Neural progenitor cell (in vitro differentiated cells): ENCODE results near the gene ADORA1. TPM values are rescaled to one million over a fixed set of nuclear protein-coding genes. Genes with fewer than 3 reads are reported as not detected.
A peak's percentile ranks its signal among the peaks of the same experiment; 100 is the strongest.

Source experiments
- DNase-seq: peaks from one replicate; pipeline ENCODE4 v3.0.0-alpha.2; 2016; ENCODE audit warnings: low spot score
- H2AFZ ChIP-seq: fragments of 200-600 bp; sonication (generic); replicated peaks from 2 replicates; pipeline ENCODE4 v1.6.1; 2016; ENCODE audit warnings: antibody characterized with exemption
- H3F3A ChIP-seq: fragments of 200-600 bp; sonication (generic); 2 replicates; pipeline ENCODE4 v1.6.1; 2016; ENCODE audit warnings: antibody characterized with exemption, low read depth
- H3K27ac ChIP-seq: fragments of 200-600 bp; sonication (generic); 2 replicates; pipeline ENCODE4 v1.5.1; 2016; ENCODE audit warnings: mild to moderate bottlenecking
- H3K27me3 ChIP-seq: fragments of 200-600 bp; sonication (generic); 2 replicates; pipeline ENCODE4 v1.6.1; 2016; ENCODE audit warnings: mild to moderate bottlenecking, moderate library complexity
- H3K36me3 ChIP-seq: fragments of 200-600 bp; sonication (generic); 2 replicates; pipeline ENCODE4 v1.5.1; 2016
- H3K4me1 ChIP-seq: fragments of 200-600 bp; sonication (generic); 2 replicates; pipeline ENCODE4 v1.6.1; 2016; ENCODE audit warnings: mixed run types
- H3K4me2 ChIP-seq: fragments of 200-600 bp; sonication (generic); 2 replicates; pipeline ENCODE4 v1.6.1; 2016
- H3K4me3 ChIP-seq: fragments of 200-600 bp; sonication (generic); 2 replicates; pipeline ENCODE4 v1.5.1; 2016
- H3K79me2 ChIP-seq: fragments of 200-600 bp; sonication (generic); 2 replicates; pipeline ENCODE4 v1.6.1; 2016; ENCODE audit warnings: low read depth
- H3K9ac ChIP-seq: fragments of 200-600 bp; sonication (generic); 2 replicates; pipeline ENCODE4 v1.6.1; 2016
- H3K9me3 ChIP-seq: fragments of 200-600 bp; sonication (generic); 2 replicates; pipeline ENCODE4 v1.5.1; 2016; ENCODE audit warnings: low read depth
- H4K20me1 ChIP-seq: fragments of 200-600 bp; sonication (generic); 2 replicates; pipeline ENCODE4 v1.6.1; 2016; ENCODE audit warnings: low read depth
- H3K27ac Mint-ChIP-seq: 3 replicates; pipeline ENCODE4 v1.8.0; 2021; ENCODE audit warnings: mixed read lengths
- H3K27me3 Mint-ChIP-seq: 2 replicates; pipeline ENCODE4 v1.8.0; 2022; ENCODE audit warnings: low read depth, mild to moderate bottlenecking, inconsistent platforms, moderate library complexity, mixed read lengths; ENCODE audit not compliant: insufficient read depth
- H3K36me3 Mint-ChIP-seq: 3 replicates; pipeline ENCODE4 v1.8.0; 2021; ENCODE audit warnings: mixed read lengths
- H3K4me1 Mint-ChIP-seq: 3 replicates; pipeline ENCODE4 v1.8.0; 2021; ENCODE audit warnings: mixed read lengths
- H3K4me3 Mint-ChIP-seq: 3 replicates; pipeline ENCODE4 v1.8.0; 2021; ENCODE audit warnings: mild to moderate bottlenecking, moderate library complexity, mixed read lengths
- H3K9me3 Mint-ChIP-seq: 3 replicates; pipeline ENCODE4 v1.8.0; 2020; ENCODE audit warnings: mixed read lengths
- EZH2 ChIP-seq: fragments of 200-600 bp; sonication (generic); IDR thresholded peaks from 2 replicates; pipeline ENCODE4 v1.6.1; 2017; ENCODE audit warnings: antibody characterized with exemption, mild to moderate bottlenecking, moderate library complexity
- EZH2phosphoT487 ChIP-seq: fragments of 200-600 bp; sonication (generic); IDR thresholded peaks from 2 replicates; pipeline ENCODE4 v1.6.1; 2017; ENCODE audit warnings: antibody characterized with exemption
- total RNA-seq: library from RNA; depleted of rRNA; stranded (reverse); fragments of >200 nt; gene quantifications from 2 replicates; pipeline ENCODE4 v1.2.3, GENCODE V29; 2015; ENCODE audit warnings: low replicate concordance
- TF ChIP-seq, protein P1 (sequence below): fragments of 200-600 bp; sonication (generic); IDR thresholded peaks from 2 replicates; pipeline ENCODE4 v1.5.1; 2017; ENCODE audit warnings: antibody characterized with exemption, mild to moderate bottlenecking

The ADORA1 gene
- total RNA-seq, 1 donor from 2014 or later, result 1.1 TPM

DNA sequence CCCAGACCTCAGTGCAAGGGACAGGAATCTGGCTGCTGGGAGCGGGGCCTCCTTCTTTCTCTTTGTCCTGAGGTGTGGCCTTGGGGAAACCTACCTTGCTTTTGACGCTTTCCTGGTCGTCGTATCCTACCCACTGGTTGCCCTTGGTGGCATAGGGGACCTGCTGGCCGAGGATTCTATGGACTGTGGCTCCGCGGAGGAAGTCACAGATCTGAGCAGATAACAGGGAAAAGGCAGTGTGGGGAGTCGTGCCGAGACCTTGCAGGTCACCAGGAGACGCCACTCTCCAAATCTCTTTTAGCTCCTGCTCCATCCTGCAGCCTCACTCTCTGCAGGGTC lies 52.1 kb downstream of the ADORA1 start:
- no peak overlapping the region for H3K4me2 ChIP-seq
- peak; percentile 18 for DNase-seq
- no peaks in the 10 kb centered on the region for H3K36me3 Mint-ChIP-seq
- H4K20me1 ChIP-seq, result no peaks in the 10 kb centered on the region
- H3K27me3 ChIP-seq, result no peaks in the 10 kb centered on the region
- H3K79me2 ChIP-seq, result no peaks in the 10 kb centered on the region
- H3K36me3 ChIP-seq, result no peaks in the 10 kb centered on the region
- H3K4me3 Mint-ChIP-seq, result no peak overlapping the region
- TF ChIP-seq EZH2 (no peak), EZH2phosphoT487 (no peak)
- TF ChIP-seq, protein P1, sequence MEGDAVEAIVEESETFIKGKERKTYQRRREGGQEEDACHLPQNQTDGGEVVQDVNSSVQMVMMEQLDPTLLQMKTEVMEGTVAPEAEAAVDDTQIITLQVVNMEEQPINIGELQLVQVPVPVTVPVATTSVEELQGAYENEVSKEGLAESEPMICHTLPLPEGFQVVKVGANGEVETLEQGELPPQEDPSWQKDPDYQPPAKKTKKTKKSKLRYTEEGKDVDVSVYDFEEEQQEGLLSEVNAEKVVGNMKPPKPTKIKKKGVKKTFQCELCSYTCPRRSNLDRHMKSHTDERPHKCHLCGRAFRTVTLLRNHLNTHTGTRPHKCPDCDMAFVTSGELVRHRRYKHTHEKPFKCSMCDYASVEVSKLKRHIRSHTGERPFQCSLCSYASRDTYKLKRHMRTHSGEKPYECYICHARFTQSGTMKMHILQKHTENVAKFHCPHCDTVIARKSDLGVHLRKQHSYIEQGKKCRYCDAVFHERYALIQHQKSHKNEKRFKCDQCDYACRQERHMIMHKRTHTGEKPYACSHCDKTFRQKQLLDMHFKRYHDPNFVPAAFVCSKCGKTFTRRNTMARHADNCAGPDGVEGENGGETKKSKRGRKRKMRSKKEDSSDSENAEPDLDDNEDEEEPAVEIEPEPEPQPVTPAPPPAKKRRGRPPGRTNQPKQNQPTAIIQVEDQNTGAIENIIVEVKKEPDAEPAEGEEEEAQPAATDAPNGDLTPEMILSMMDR, result no peak
- no peak overlapping the region for H3K9ac ChIP-seq
- peak overlapping the region; percentile 70 for H3K27ac Mint-ChIP-seq
- H3K4me3 ChIP-seq, result no peak overlapping the region
- peaks cover 55% of the 10 kb centered on the region for H3K4me1 Mint-ChIP-seq
- no peak overlapping the region for H2AFZ ChIP-seq
- no peak overlapping the region for H3K27ac ChIP-seq
- H3K27me3 Mint-ChIP-seq, result peaks cover 12% of the 10 kb centered on the region
- no peaks in the 10 kb centered on the region for H3K9me3 Mint-ChIP-seq
- H3K9me3 ChIP-seq, result no peaks in the 10 kb centered on the region
- H3K4me1 ChIP-seq, result peaks cover 47% of the 10 kb centered on the region
- peaks cover 34% of the 10 kb centered on the region for H3F3A ChIP-seq

DNA sequence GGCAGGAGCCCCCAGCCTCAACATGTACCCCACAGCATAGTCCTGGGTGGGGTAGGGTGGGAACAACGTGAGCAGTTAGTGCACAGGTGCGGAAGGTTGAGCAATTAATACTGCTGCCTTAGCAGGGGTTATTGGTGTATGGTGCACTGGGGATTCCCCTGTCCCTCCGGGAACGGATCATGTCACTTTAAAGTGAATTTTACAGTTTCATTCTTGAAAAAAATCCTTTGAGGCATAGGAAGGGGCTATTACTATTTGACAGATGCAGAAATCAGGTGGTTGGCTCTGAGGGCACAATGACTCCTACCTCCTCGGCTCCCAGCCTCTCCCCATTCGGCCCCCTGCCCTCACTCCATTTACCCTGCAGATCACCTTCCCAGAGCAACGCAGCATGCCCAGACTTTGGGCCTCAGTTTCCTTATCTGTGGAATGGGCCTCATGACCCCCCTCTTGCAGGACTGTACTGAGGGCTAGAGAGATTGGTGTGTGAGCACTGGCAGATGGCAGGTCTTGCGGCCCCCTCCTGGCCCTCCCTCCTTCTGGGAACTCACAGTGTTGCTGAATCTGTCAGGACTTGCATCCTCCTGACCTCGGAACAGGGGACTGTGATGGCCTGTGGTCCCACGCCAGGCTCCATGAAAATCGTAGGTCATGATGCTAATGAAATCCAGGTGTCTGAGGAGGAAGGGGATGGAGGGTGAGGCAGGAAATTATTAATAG lies 53.2 kb downstream of the ADORA1 start:
- no peak overlapping the region for H3K9ac ChIP-seq
- H3K4me1 ChIP-seq, result peaks cover 54% of the 10 kb centered on the region
- H3K4me2 ChIP-seq, result no peak overlapping the region
- peak overlapping the region; percentile 76 for H3K27ac Mint-ChIP-seq
- H4K20me1 ChIP-seq, result no peaks in the 10 kb centered on the region
- no peak overlapping the region for H2AFZ ChIP-seq
- no peaks in the 10 kb centered on the region for H3K9me3 Mint-ChIP-seq
- no peaks in the 10 kb centered on the region for H3K9me3 ChIP-seq
- H3K4me1 Mint-ChIP-seq, result peaks cover 61% of the 10 kb centered on the region
- H3K27ac ChIP-seq, result no peak overlapping the region
- H3K4me3 Mint-ChIP-seq, result no peak overlapping the region
- no peaks in the 10 kb centered on the region for H3K79me2 ChIP-seq
- peaks cover 34% of the 10 kb centered on the region for H3F3A ChIP-seq
- no peak overlapping the region for H3K4me3 ChIP-seq
- peaks cover 16% of the 10 kb centered on the region for H3K27me3 Mint-ChIP-seq
- no peaks in the 10 kb centered on the region for H3K36me3 ChIP-seq
- no peaks in the 10 kb centered on the region for H3K27me3 ChIP-seq
- no peaks in the 10 kb centered on the region for H3K36me3 Mint-ChIP-seq
- no peak for DNase-seq
- TF ChIP-seq EZH2phosphoT487 (no peak), EZH2 (no peak)
- TF ChIP-seq, protein P1, result no peak

DNA sequence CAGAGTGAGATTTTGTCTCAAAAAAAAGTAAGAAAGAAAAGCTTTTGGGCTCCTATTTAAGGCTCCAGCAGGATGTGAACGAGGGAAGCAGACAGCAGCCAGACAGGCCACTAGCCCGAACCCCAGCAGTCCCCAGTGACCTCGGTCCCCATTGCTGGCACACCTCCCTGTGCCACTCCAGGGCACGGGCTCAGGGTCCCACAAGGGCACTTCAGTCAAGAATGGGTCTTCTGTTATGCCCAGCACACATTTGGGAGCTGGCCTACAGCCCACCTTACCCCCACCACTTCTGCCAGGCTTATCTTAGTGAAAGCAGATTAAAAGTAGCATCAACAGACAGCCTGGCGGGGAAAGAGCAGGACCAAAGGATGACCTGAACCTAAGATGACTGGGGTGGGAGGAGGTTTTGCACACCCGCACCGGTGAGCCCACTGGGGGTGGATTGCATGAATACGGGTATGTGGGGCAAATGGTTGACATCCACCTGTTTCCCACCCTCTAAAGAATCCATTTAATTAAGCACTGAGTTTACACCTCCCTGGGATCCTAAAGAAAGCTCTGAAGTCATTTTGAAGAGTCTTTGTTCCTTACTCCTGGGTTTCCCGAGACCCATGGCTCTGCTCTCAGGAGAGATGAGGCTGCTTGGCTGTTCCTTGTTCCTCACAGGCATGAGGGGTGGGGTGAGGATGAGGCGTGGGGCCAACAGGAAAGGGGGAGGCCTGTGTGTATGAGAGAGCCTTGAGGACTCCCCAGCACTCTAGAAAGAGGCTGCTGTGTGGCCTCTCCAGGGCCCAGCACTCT lies 54.3 kb downstream of the ADORA1 start:
- TF ChIP-seq, protein P1, result no peak
- TF ChIP-seq EZH2 (no peak), EZH2phosphoT487 (no peak)
- no peaks in the 10 kb centered on the region for H4K20me1 ChIP-seq
- Mint-ChIP-seq H3K9me3 (no peaks in the 10 kb centered on the region), H3K4me1 (peaks cover 65% of the 10 kb centered on the region), H3K27ac (peak overlapping the region; percentile 93), H3K4me3 (no peak overlapping the region), H3K27me3 (peaks cover 18% of the 10 kb centered on the region), H3K36me3 (no peaks in the 10 kb centered on the region)
- no peaks in the 10 kb centered on the region for H3K79me2 ChIP-seq
- H2AFZ ChIP-seq, result peak overlapping the region; percentile 48
- H3K36me3 ChIP-seq, result no peaks in the 10 kb centered on the region
- no peaks in the 10 kb centered on the region for H3K27me3 ChIP-seq
- H3K4me2 ChIP-seq, result peak overlapping the region; percentile 7
- H3K27ac ChIP-seq, result peak overlapping the region; percentile 86
- H3K4me3 ChIP-seq, result no peak overlapping the region
- H3K9ac ChIP-seq, result no peak overlapping the region
- peaks cover 63% of the 10 kb centered on the region for H3K4me1 ChIP-seq
- H3F3A ChIP-seq, result peaks cover 38% of the 10 kb centered on the region
- peak; percentile 15 for DNase-seq
- H3K9me3 ChIP-seq, result no peaks in the 10 kb centered on the region
